ENCODE measurements around the gene UACA. TPM values are rescaled to one million over a fixed set of nuclear protein-coding genes. Genes with fewer than 3 reads are reported as not detected.

The UACA gene
- polyA plus RNA-seq, 1 donor (not counting 4 experiments of a cell fraction or from before 2014, with no cell fraction given) = 26.6 TPM

- H3K27ac ChIP-seq (ENCODE audit: control insufficient read depth, insufficient read depth, low read length) = no peak overlapping the region
- no peak overlapping the region for H3K9ac ChIP-seq (ENCODE audit: control insufficient read depth, extremely low read depth, insufficient read depth, low read length)
- no peaks in the 10 kb centered on the region for H3K9me3 ChIP-seq (ENCODE audit: control insufficient read depth, low read depth, low read length)
- H3K4me2 ChIP-seq (ENCODE audit: control insufficient read depth, extremely low read depth, insufficient read depth, low read depth, low read length) = no peak overlapping the region
- TF ChIP-seq EZH2 (IDR thresholded peaks at IDR 0.05; ENCODE audit: low read length) (no peak), CTCF (optimal IDR thresholded peaks at IDR 0.05 in 1 of 3, IDR thresholded peaks at IDR 0.05 in 1 of 3, conservative IDR thresholded peaks at IDR 0.05 in 1 of 3; ENCODE audit: extremely low read depth in 1 of 3, insufficient read depth in 2 of 3, low read length in 3 of 3) (no peak)
- dilution Hi-C loops (cut with MboI; ENCODE audit: extremely low pct_ligation_motif_present, low sequenced_read_pairs) = no loop called here
- no peak overlapping the region for H3K4me3 ChIP-seq (ENCODE audit: control insufficient read depth in 2 of 3, extremely low read depth in 1 of 3, insufficient read depth in 2 of 3, low read depth in 1 of 3, low read length in 3 of 3)
- H3K27me3 ChIP-seq (ENCODE audit: control insufficient read depth, extremely low read depth, insufficient read depth, low read length) = no peaks in the 10 kb centered on the region
- no peaks in the 10 kb centered on the region for H3K36me3 ChIP-seq (ENCODE audit: control insufficient read depth in 2 of 2, extremely low read depth in 1 of 2, insufficient read depth in 2 of 2, low read length in 2 of 2)
- no peaks in the 10 kb centered on the region for H3K79me2 ChIP-seq (ENCODE audit: control insufficient read depth, insufficient read depth, low read length)
- no peak for FAIRE-seq
- H2AFZ ChIP-seq (ENCODE audit: control insufficient read depth, low read length) = no peak overlapping the region
- peaks cover 17% of the 10 kb centered on the region for H3K4me1 ChIP-seq (ENCODE audit: control insufficient read depth, extremely low read depth, insufficient read depth, low read length)
- DNase-seq (ENCODE audit: low read depth, low spot score) = no peak
- H3K9me1 ChIP-seq (ENCODE audit: control insufficient read depth, extremely low read depth, insufficient read depth, low read length) = no peaks in the 10 kb centered on the region
- H4K20me1 ChIP-seq (ENCODE audit: control insufficient read depth, extremely low read depth, insufficient read depth, low read length) = no peaks in the 10 kb centered on the region
Observed at GRCh38 chr15:70786996-70787395, 23.6 kb upstream of the UACA start.

- H3K4me1 ChIP-seq (ENCODE audit: control insufficient read depth, extremely low read depth, insufficient read depth, low read length) = peaks cover 33% of the 10 kb centered on the region
- peak; percentile 85 for FAIRE-seq
- H3K27ac ChIP-seq (ENCODE audit: control insufficient read depth, insufficient read depth, low read length) = no peak overlapping the region
Observed at GRCh38 chr15:70783610-70784022, 20.3 kb upstream of the UACA start.

More at GRCh38 chr15:70783610-70784022, 20.3 kb upstream of the UACA start:
- Histone ChIP-seq H3K9me3 (ENCODE audit: control insufficient read depth, low read depth, low read length) (no peaks in the 10 kb centered on the region), H3K9ac (ENCODE audit: control insufficient read depth, extremely low read depth, insufficient read depth, low read length) (no peak overlapping the region), H3K36me3 (ENCODE audit: control insufficient read depth in 2 of 2, extremely low read depth in 1 of 2, insufficient read depth in 2 of 2, low read length in 2 of 2) (no peaks in the 10 kb centered on the region), H3K4me2 (ENCODE audit: control insufficient read depth, extremely low read depth, insufficient read depth, low read depth, low read length) (no peak overlapping the region), H3K27me3 (ENCODE audit: control insufficient read depth, extremely low read depth, insufficient read depth, low read length) (no peaks in the 10 kb centered on the region), H2AFZ (ENCODE audit: control insufficient read depth, low read length) (no peak overlapping the region), H3K4me3 (ENCODE audit: control insufficient read depth in 2 of 3, extremely low read depth in 1 of 3, insufficient read depth in 2 of 3, low read depth in 1 of 3, low read length in 3 of 3) (no peak overlapping the region), H3K79me2 (ENCODE audit: control insufficient read depth, insufficient read depth, low read length) (no peaks in the 10 kb centered on the region), H4K20me1 (ENCODE audit: control insufficient read depth, extremely low read depth, insufficient read depth, low read length) (no peaks in the 10 kb centered on the region), H3K9me1 (ENCODE audit: control insufficient read depth, extremely low read depth, insufficient read depth, low read length) (no peaks in the 10 kb centered on the region)
- TF ChIP-seq EZH2 (IDR thresholded peaks at IDR 0.05; ENCODE audit: low read length) (no peak), CTCF (optimal IDR thresholded peaks at IDR 0.05 in 1 of 3, IDR thresholded peaks at IDR 0.05 in 1 of 3, conservative IDR thresholded peaks at IDR 0.05 in 1 of 3; ENCODE audit: extremely low read depth in 1 of 3, insufficient read depth in 2 of 3, low read length in 3 of 3) (no peak)
- no peak for DNase-seq (ENCODE audit: low read depth, low spot score)
- dilution Hi-C loops (cut with MboI; ENCODE audit: extremely low pct_ligation_motif_present, low sequenced_read_pairs) = no loop called here
